GM12878 (cell line): ENCODE data around the gene RRAS. TPM values are rescaled to one million over a fixed set of nuclear protein-coding genes. Genes with fewer than 3 reads are reported as not detected.

Experiments
- ATAC-seq: fragments of 200-7000 bp; cut with Tn5 transposase; 3 replicates; pipeline ENCODE4 v1.9.1; 2020; ENCODE audit warnings: mild to moderate bottlenecking, moderate library complexity
- BruUV-seq: library from RNA; stranded (reverse); fragments of 400-500 nt; replicated peaks from 2 replicates; lab custom pipeline; 2021; lab: Mats Ljungman, UMichigan
- CTCF ChIA-PET: fragments of 300-600 bp; sonication (Branson Sonifier 250); formaldehyde crosslinking; extraction: SDS; loops from one replicate; lab custom pipeline; 2021; ENCODE audit warnings: inconsistent platforms; lab: Yijun Ruan, JAX
- POLR2A ChIA-PET: fragments of 350-600 bp; formaldehyde crosslinking; extraction: SDS; loops from one replicate; lab custom pipeline; 2021; ENCODE audit warnings: inconsistent platforms; lab: Charles Lee
- RAD21 ChIA-PET: fragments of 300-600 bp; sonication (Branson Sonifier 250); formaldehyde crosslinking; loops from one replicate; lab custom pipeline; 2023; ENCODE audit warnings: antibody characterized with exemption; ENCODE audit not compliant: unreplicated experiment; lab: Charles Lee
- SMC1A ChIA-PET: fragments of 300-600 bp; sonication (Branson Sonifier 250); formaldehyde crosslinking; loops from one replicate; lab custom pipeline; 2023; ENCODE audit not compliant: unreplicated experiment, uncharacterized antibody; lab: Charles Lee
- DNase-seq: peaks from one replicate; pipeline ENCODE4 v3.0.0-alpha.2; 2011; ENCODE audit warnings: low read depth, low spot score
- FAIRE-seq: peaks from 3 replicates; lab custom pipeline; 2011; peaks lifted over from hg19 to GRCh38; lab: Jason Lieb, UNC
- H2AFZ ChIP-seq: 2 replicates; pipeline ENCODE4 v1.6.0; 2011; ENCODE audit warnings: low read depth, low read length, control low read depth; ENCODE audit not compliant: control insufficient read depth
- H3K27ac ChIP-seq: 2 replicates; pipeline ENCODE4 v1.5.1; 2011; ENCODE audit warnings: control low read depth; ENCODE audit not compliant: control insufficient read depth, insufficient read depth
- H3K27me3 ChIP-seq, 2 experiments: replicated peaks in 1 of 2; 2 replicates each; pipeline versions ENCODE4 v1.6.0 to v1.6.1; 2011; ENCODE audit warnings: low read length in 1 of 2; ENCODE audit not compliant: control insufficient read depth in 2 of 2, insufficient read depth in 2 of 2
- H3K36me3 ChIP-seq, 2 experiments: 2 replicates each; pipeline ENCODE4 v1.5.1; 2011; ENCODE audit warnings: low read length in 1 of 2; ENCODE audit not compliant: control insufficient read depth in 2 of 2, insufficient read depth in 2 of 2
- H3K4me1 ChIP-seq: 2 replicates; pipeline ENCODE4 v1.6.1; 2011; ENCODE audit warnings: mild to moderate bottlenecking, low read length, moderate library complexity, mixed read lengths; ENCODE audit not compliant: control insufficient read depth, insufficient read depth
- H3K4me2 ChIP-seq: 2 replicates; pipeline ENCODE4 v1.6.0; 2011; ENCODE audit warnings: control low read depth; ENCODE audit not compliant: control insufficient read depth, insufficient read depth
- H3K4me3 ChIP-seq: fragments of 200-600 bp; sonication (generic); 2 replicates; pipeline ENCODE4 v1.5.1; 2016
- H3K79me2 ChIP-seq: 2 replicates; pipeline ENCODE4 v1.6.0; 2011; ENCODE audit warnings: low read length; ENCODE audit not compliant: control insufficient read depth, insufficient read depth
- H3K9ac ChIP-seq: 2 replicates; pipeline ENCODE4 v1.8.0; 2011; ENCODE audit warnings: low read length, control low read depth, mixed read lengths; ENCODE audit not compliant: control insufficient read depth, insufficient read depth
- H3K9me3 ChIP-seq: replicated peaks from 3 replicates; pipeline ENCODE4 v1.5.1; 2011; ENCODE audit warnings: mild to moderate bottlenecking, low read length; ENCODE audit not compliant: control insufficient read depth, insufficient read depth
- H4K20me1 ChIP-seq: 2 replicates; pipeline ENCODE4 v1.6.0; 2011; ENCODE audit not compliant: control insufficient read depth, insufficient read depth
- BHLHE40 ChIP-seq, 2 experiments: fragments of 450-650 bp in 1 of 2; IDR thresholded peaks; 2 replicates each; pipeline ENCODE4 v1.6.1; 2011 to 2017; ENCODE audit warnings: low read depth in 2 of 2, borderline replicate concordance in 1 of 2, improper control_type of control experiment in 1 of 2, low read length in 1 of 2, mild to moderate bottlenecking in 1 of 2
- ETV6 ChIP-seq, 2 experiments: fragments of 450-650 bp in 1 of 2; IDR thresholded peaks in 1 of 2; conservative IDR thresholded peaks in 1 of 2; 2 replicates each; pipeline ENCODE4 v1.6.1; 2014; ENCODE audit warnings: antibody characterized with exemption in 1 of 2, borderline replicate concordance in 1 of 2, low read depth in 1 of 2, mild to moderate bottlenecking in 1 of 2, moderate library complexity in 1 of 2
- FOXK2 ChIP-seq: fragments of 450-650 bp; IDR thresholded peaks from 2 replicates; pipeline ENCODE4 v1.6.1; 2017; ENCODE audit warnings: mild to moderate bottlenecking, moderate library complexity
- IRF4 ChIP-seq: IDR thresholded peaks from 2 replicates; pipeline ENCODE4 v1.6.1; 2011; ENCODE audit warnings: low read depth, low read length
- SPI1 ChIP-seq: IDR thresholded peaks from 2 replicates; pipeline ENCODE4 v1.6.1; 2011; ENCODE audit warnings: low read depth, mild to moderate bottlenecking, low read length, moderate library complexity, borderline replicate concordance; ENCODE audit not compliant: insufficient read depth
- WGBS: methylation state at CpG from one replicate; pipeline ENCODE4 v1.1.6; 2016; ENCODE audit warnings: low lambda C conversion rate; ENCODE audit not compliant: insufficient replicate concordance, insufficient coverage; ENCODE audit errors: missing lambda C conversion rate; 5-methylcytosine and 5-hydroxymethylcytosine counted together
- in situ Hi-C: fragments of 300-500 bp; cut with MboI; formaldehyde crosslinking; loops from 9 replicates; pipeline ENCODE4 v1.14.3; 2018; ENCODE audit warnings: mixed read lengths
- intact Hi-C: fragments of 100-400 bp; cut with micrococcal nuclease; formaldehyde crosslinking; loops from one replicate; pipeline ENCODE4 v1.14.2; 2022; ENCODE audit not compliant: unreplicated experiment
- polyA plus RNA-seq, 11 experiments: library from polyadenylated mRNA; depleted of rRNA in 4 of 11; unstranded in 6 of 11; stranded (reverse) in 5 of 11; fragments of >200 nt; fragmentation: Nextera tagmentation in 4 of 11; fragmentation: Illumina TruSeq in 1 of 11; extraction: Ambion mirVana in 4 of 11; extraction: Trizol in 1 of 11; gene quantifications; 1 replicate in 1 of 11; 2 replicates in 10 of 11; pipeline versions ENCODE4 v1.2.1 to v1.2.3, GENCODE V29; 2011 to 2016; ENCODE audit warnings: inconsistent platforms in 2 of 11, missing spikeins in 2 of 11, low read depth in 1 of 11
- total RNA-seq, 4 experiments: library from RNA; depleted of rRNA in 3 of 4; stranded (reverse); fragments of >200 nt in 3 of 4; fragmentation: Illumina TruSeq in 1 of 4; extraction: Trizol in 1 of 4; gene quantifications; 2 replicates each; pipeline versions ENCODE4 v1.2.1 to v1.2.3, GENCODE V29; 2013 to 2021

The RRAS gene
- total and polyA plus RNA-seq, 10 of the 15 experiments (the other 5 are each of a cell fraction or from before 2014, with no cell fraction given), result 0.24 to 5.8 (median 1.8) TPM

GRCh38 chr19:49645995-49646394, 6.1 kb upstream of the RRAS start:
- Histone ChIP-seq H3K27me3 (no peaks in the 10 kb centered on the region), H4K20me1 (no peaks in the 10 kb centered on the region), H2AFZ (no peak overlapping the region), H3K79me2 (peaks cover 32% of the 10 kb centered on the region), H3K36me3 (peaks cover 0 to 5% of the 10 kb centered on the region in 2 experiments; a peak in 3 of 4 replicates), H3K4me3 (no peak overlapping the region), H3K4me1 (peaks cover 12% of the 10 kb centered on the region), H3K4me2 (no peak overlapping the region)
- POLR2A ChIA-PET, result interaction anchor here (6.5 kb wide), 1 partner anchor 30 kb away, joined by 200 read pairs; the partner anchor contains the start of gene PRMT1
- DNase-seq, result no peak
- RAD21 ChIA-PET, result no interaction called here
- CTCF ChIA-PET, result no interaction called here
- no peak for TF ChIP-seq BHLHE40 (IDR thresholded peaks at IDR 0.05; ENCODE audit: borderline replicate concordance in 1 of 2, low read depth in 2 of 2, low read length in 1 of 2)
- no peak for TF ChIP-seq ETV6 (conservative IDR thresholded peaks at IDR 0.05 in 1 of 2, IDR thresholded peaks at IDR 0.05 in 1 of 2; ENCODE audit: borderline replicate concordance in 1 of 2, low read depth in 1 of 2)
- TF ChIP-seq, all 136 proteins: peak for 0
- H3K9me3 ChIP-seq, result no peaks in the 10 kb centered on the region
- H3K27ac ChIP-seq, result no peak overlapping the region
- no peak for FAIRE-seq
- WGBS, result 93% methylated on average over 12 of the region's 13 CpGs
- intact Hi-C loops, result no loop called here
- no peak overlapping the region for H3K9ac ChIP-seq
- no TSS peak for BruUV-seq
- no peak for ATAC-seq
- in situ Hi-C loops, result no loop called here
- SMC1A ChIA-PET, result no interaction called here

- no peak overlapping the region for H3K27ac ChIP-seq
- H3K4me1 ChIP-seq, result peaks cover 12% of the 10 kb centered on the region
- H3K27me3 ChIP-seq, result no peaks in the 10 kb centered on the region
- BruUV-seq, result no TSS peak
- no peak for TF ChIP-seq SPI1
- TF ChIP-seq IRF4, result no peak
- TF ChIP-seq FOXK2, result no peak
- no peaks in the 10 kb centered on the region for H4K20me1 ChIP-seq
- DNase-seq (no peak), ATAC-seq (no peak), FAIRE-seq (no peak)
- ChIA-PET CTCF (no interaction called here), RAD21 (no interaction called here), POLR2A (interaction anchor here (0.6 to 6.5 kb wide), 2 partner anchors 30 to 166 kb away, joined by 3 to 200 read pairs; partner anchors contain the start of gene PRMT1), SMC1A (no interaction called here)
- 93% methylated on average over 11 of the region's 11 CpGs for WGBS
- H3K36me3 ChIP-seq, result peaks cover 0 to 5% of the 10 kb centered on the region in 2 experiments; a peak in 3 of 4 replicates
- no peak overlapping the region for H2AFZ ChIP-seq
- in situ Hi-C loops (no loop called here), intact Hi-C loops (no loop called here)
- no peak overlapping the region for H3K9ac ChIP-seq
- no peak overlapping the region for H3K4me3 ChIP-seq
- H3K79me2 ChIP-seq, result peaks cover 36% of the 10 kb centered on the region
- H3K9me3 ChIP-seq, result no peaks in the 10 kb centered on the region
- no peak overlapping the region for H3K4me2 ChIP-seq
These were observed 5.6 kb upstream of the RRAS start for GRCh38 chr19:49645592-49645991.
